T-helper 22 cell (primary cell): Measurements from ENCODE around the gene DOK1.

Experiments used
- DNase-seq: peaks from one replicate; pipeline ENCODE4 v3.0.0-alpha.2; 2020; ENCODE audit warnings: low read depth

Gene DOK1

GRCh38 chr2:74525717-74526648, 28.5 kb upstream of the DOK1 start, which contains the start of gene DQX1:
DQX1 (minus strand) TSS chr2:74526231; CDS start chr2:74525729, 502 bp downstream.
- no peak for DNase-seq

- no peak for DNase-seq
These were observed 27.8 kb upstream of the DOK1 start for GRCh38 chr2:74526649-74527230.

DNA sequence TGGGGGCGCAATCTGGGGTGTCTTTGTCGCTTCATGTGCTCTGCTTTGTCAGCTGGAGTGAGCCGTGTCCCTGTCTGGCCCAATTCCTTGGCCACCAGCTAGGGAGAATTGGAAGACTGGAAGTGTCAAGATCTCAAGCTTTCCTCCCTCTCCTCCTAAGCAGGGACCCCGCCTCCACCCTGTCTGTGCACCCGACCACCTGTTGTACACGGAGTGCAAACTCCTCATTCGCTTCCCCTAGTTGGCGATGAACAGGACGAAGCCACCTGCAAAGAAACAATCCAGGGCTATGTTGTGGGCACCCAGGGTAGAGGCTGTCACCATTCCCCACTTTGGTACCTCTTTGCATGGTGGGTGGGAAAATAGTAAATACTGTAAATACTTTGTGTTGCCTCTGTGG, 26.8 kb upstream of the DOK1 start:
- DNase-seq, result no peak

GRCh38 chr2:74528600-74529356, 25.7 kb upstream of the DOK1 start:
- no peak for DNase-seq

GRCh38 chr2:74529357-74530238, 24.9 kb upstream of the DOK1 start, which contains the start of the genes AUP1 and HTRA2:
AUP1 (minus strand) TSS chr2:74529706; CDS start chr2:74529629, 77 bp downstream.
HTRA2 (plus strand) TSS chr2:74529933; CDS start chr2:74530007, 74 bp downstream.
- DNase-seq, result peak; percentile 79

DNA sequence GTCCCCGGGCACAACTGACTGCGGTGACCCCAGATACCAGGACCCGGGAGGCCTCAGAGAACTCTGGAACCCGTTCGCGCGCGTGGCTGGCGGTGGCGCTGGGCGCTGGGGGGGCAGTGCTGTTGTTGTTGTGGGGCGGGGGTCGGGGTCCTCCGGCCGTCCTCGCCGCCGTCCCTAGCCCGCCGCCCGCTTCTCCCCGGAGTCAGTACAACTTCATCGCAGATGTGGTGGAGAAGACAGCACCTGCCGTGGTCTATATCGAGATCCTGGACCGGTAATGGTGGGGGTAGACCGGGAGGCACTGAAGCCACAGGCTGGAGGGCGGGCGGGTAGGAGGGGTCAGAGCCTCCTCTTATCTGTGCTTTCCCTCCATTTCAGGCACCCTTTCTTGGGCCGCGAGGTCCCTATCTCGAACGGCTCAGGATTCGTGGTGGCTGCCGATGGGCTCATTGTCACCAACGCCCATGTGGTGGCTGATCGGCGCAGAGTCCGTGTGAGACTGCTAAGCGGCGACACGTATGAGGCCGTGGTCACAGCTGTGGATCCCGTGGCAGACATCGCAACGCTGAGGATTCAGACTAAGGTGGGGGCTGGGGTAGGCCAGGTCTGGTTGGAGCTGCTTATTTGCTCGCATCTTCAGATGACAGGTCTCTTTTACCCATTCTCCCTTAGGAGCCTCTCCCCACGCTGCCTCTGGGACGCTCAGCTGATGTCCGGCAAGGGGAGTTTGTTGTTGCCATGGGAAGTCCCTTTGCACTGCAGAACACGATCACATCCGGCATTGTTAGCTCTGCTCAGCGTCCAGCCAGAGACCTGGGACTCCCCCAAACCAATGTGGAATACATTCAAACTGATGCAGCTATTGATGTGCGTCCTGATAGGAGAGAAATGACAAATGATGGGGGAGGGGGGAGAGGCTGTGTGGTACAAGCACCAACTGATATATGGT, 24.0 kb upstream of the DOK1 start:
- no peak for DNase-seq

- no peak for DNase-seq
These were observed 22.9 kb upstream of the DOK1 start for GRCh38 chr2:74531666-74532065.

- no peak for DNase-seq
These were observed 22.3 kb upstream of the DOK1 start for GRCh38 chr2:74532222-74532621.

- no peak for DNase-seq
These were observed 21.1 kb upstream of the DOK1 start for GRCh38 chr2:74533464-74533863.

DNA sequence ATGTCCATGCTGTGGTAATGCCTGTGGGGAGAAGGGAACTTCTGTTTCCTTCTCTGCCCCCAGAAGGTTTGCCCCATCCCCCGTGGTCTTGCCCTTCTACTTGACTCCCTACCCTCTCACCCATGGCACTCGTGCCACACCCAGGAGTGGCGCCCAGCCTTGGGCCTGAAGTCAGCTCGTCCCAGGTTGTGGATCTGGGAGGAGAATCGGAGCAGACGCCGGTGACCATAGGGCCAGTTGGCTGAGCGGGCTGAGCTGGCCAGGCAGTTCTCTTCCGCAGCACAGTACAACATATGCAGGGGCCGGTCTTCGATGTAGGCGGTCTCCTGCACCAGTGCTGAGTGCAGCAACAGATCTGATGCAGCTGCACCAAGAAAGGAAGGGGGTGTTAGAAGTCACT, 20.1 kb upstream of the DOK1 start:
- DNase-seq, result no peak

DNA sequence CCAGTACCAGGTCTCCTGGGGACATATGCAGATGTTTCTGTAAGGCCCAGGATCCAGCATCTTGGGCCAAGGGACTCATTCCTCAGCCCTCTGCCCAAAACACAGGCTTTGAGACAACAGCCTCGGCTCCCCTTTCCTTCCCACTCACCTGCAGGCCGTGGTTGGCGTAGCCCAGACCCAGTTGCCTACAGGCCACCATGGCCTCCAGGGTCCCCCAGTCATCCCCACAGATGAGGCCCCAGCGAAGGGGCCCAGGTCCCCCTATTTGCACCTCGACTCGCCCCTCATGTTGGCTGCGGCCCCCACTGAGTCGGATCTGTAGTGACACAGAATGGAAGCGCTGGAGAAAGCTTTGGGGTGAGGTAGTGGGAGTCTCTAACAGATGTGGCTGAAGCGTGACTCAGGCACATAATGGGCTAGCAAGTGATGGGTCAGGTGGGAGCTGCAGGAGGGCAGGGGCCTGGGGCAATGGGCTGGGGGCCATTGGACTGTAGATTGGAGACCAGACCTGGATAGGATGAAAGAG, 19.0 kb upstream of the DOK1 start:
- DNase-seq, result no peak

GRCh38 chr2:74536166-74536950, 18.2 kb upstream of the DOK1 start:
- no peak for DNase-seq

DNA sequence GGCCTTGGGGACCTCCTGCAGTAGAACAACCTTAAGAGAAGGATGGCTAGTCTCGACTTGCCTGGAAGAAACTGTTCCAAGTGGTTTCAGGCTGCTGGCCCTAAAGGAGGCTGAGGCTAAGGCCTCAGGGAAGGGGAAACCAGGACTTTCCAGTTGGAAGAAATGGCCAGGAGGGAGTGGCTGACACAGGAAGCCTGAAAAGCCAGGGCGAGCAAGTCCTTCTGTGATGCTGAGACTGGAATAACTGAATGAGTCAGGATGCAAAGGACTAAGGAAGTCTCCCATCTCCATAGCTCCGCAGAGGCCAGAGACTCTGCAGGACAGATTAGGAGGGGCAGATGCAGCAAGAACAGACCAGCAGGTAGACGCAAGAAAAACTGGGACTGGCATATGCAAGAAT, 17.4 kb upstream of the DOK1 start:
- no peak for DNase-seq

DNA sequence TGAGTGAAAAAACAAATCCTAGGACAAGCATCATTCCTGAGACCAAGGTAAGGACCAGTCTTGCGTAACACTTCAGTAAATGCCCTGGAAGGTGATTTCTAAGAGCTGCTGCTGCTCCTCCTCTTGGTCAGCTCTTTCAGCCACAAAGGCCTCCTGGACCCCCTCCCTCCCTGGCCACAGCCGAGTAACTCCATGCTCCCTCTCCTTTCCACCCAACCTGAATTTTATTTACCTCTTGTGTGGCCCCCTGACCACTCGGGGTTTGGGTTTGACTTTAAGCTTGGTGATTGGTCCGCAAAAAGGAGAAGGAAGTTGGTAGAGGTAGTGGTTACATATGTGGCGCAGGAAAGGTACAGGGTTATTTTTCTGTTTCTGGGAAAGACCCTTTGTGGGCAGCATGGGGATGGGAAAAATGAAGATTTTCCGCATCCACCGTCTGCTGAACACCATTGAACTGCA, 15.6 kb upstream of the DOK1 start:
- no peak for DNase-seq

DNA sequence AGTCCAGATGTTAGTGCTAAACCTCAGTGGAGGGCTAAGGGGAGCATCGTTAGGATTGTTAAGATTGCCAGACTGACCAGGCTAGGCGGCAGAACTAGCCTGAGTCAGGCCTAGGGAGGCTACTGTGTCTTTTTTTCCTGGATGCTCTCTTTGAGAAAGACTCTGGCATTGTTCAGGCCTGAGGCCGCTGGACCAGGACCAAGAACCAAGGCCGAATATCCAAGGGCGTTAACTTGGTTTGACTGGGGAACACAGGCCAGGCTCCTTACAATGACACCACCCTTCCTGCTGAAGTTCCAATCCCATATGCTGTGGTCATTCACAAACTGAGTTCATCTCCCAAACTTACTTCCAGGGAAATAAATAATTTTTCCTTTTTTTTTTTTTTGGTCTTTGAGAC, 14.2 kb upstream of the DOK1 start:
- DNase-seq, result no peak

GRCh38 chr2:74542978-74543377, 11.5 kb upstream of the DOK1 start:
- no peak for DNase-seq

DNA sequence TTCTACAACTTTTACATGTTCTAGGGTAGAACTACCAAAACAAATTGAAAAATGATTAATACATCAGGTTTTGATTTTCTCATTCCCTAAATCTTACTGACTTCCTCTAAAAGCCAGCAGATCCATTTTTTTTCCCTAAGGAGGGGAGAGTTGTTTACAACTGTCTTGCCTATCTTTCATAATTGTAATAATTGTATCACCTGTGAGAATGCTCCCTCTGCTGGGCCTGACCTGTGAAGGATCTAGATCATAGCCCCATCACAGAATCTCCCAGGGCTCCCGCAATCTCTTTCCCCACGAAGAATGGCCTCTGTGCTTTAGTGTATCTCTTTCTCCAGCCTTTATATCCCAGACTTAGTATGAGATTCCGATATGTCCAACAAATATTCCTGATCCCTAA, 9.9 kb upstream of the DOK1 start:
- DNase-seq, result no peak

GRCh38 chr2:74546004-74546403, 8.5 kb upstream of the DOK1 start:
- DNase-seq, result no peak

DNA sequence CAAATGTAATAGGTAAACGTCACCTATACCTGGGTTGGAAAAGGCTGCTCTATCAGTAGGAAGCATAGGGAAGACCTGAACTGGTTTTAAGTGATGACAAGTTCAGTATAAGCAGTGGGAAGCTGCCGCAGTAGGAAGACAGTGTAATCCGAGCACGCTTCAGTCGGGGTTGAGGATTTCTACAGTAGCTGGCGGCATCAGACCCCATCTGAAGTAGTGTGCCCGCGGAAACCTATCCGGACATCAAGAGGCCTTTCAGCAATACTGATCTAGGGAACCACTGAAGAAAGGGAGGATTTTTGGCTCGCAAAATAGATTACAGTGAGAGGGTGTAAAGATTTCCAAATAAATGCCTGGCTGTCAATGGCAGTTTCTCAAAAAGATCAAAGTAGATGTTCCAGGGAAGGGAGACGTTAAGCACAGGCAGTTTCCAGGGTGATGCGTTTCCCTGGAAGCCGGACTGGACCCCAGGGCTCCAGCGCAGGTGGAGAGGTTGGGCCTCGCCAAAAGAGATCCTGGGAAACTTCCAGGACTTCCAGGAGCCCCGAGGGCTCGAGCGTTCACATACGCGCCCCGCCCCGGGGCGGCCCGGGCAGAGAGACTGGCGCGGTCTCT, 6.1 kb upstream of the DOK1 start:
- DNase-seq, result no peak
